Kidney (tissue), 14 donors: ENCODE results near the gene PRG2. TPM values are rescaled to one million over a fixed set of nuclear protein-coding genes. Genes with fewer than 3 reads are reported as not detected.
A peak's percentile ranks its signal among the peaks of the same experiment; 100 is the strongest.

Source experiments
- DNase-seq, 5 donors: peaks; one replicate each; pipeline ENCODE4 v3.0.0-alpha.2; 2013 to 2020
- FAIRE-seq: peaks from 2 replicates; lab custom pipeline; 2012; peaks lifted over from hg19 to GRCh38; lab: Jason Lieb, UNC
- H3K27ac ChIP-seq, 2 donors: one replicate each; pipeline ENCODE4 v1.7.0; 2013; ENCODE audit warnings: low read depth in 2 of 2, low read length in 2 of 2, inconsistent platforms in 1 of 2
- H3K27me3 ChIP-seq: one replicate; pipeline ENCODE4 v1.7.1; 2013; ENCODE audit warnings: low read length, inconsistent platforms; ENCODE audit not compliant: control insufficient read depth, insufficient read depth
- H3K36me3 ChIP-seq, 3 donors: one replicate each; pipeline versions ENCODE4 v1.7.0 to v1.7.1; 2013; ENCODE audit warnings: low read length in 3 of 3, control low read depth in 1 of 3, inconsistent platforms in 1 of 3; ENCODE audit not compliant: insufficient read depth in 3 of 3, control insufficient read depth in 2 of 3
- H3K4me1 ChIP-seq, 3 donors: one replicate each; pipeline versions ENCODE4 v1.7.0 to v1.7.1; 2013; ENCODE audit warnings: low read length in 3 of 3, inconsistent platforms in 1 of 3, low read depth in 1 of 3; ENCODE audit not compliant: control insufficient read depth in 2 of 3, insufficient read depth in 2 of 3
- H3K4me3 ChIP-seq, 3 donors: one replicate each; pipeline versions ENCODE4 v1.7.0 to v1.8.1; 2013; ENCODE audit warnings: low read length in 3 of 3, control low read depth in 1 of 3, inconsistent platforms in 1 of 3
- H3K9ac ChIP-seq, 3 donors: one replicate each; pipeline versions ENCODE4 v1.7.0 to v1.7.1; 2013; ENCODE audit warnings: low read length in 3 of 3, control low read depth in 1 of 3, inconsistent platforms in 1 of 3
- H3K9me3 ChIP-seq, 3 donors: one replicate each; pipeline versions ENCODE4 v1.7.0 to v1.7.1; 2013; ENCODE audit warnings: low read length in 3 of 3, control low read depth in 1 of 3, inconsistent platforms in 1 of 3; ENCODE audit not compliant: control insufficient read depth in 2 of 3, insufficient read depth in 1 of 3
- CTCF ChIP-seq: IDR thresholded peaks from 3 replicates; pipeline ENCODE4 v1.5.1; 2012; ENCODE audit warnings: mild to moderate bottlenecking, moderate library complexity, borderline replicate concordance; ENCODE audit not compliant: insufficient read depth; ENCODE audit errors: extremely low read depth
- intact Hi-C: fragments of 100-400 bp; cut with DNase I; formaldehyde crosslinking; loops from one replicate; pipeline ENCODE4 v1.11.1; 2022
- polyA plus RNA-seq: library from polyadenylated mRNA; stranded (reverse); fragments of 350-450 nt; fragmentation: Illumina TruSeq; extraction: RNeasy Lipid Tissue Mini Kit (QIAGEN cat#74804); gene quantifications from one replicate; pipeline ENCODE4 v1.2.3, GENCODE V29; 2014; ENCODE audit warnings: low read depth, low replicate concordance; ENCODE audit not compliant: insufficient read depth
- total RNA-seq: library from RNA; stranded (reverse); fragmentation: NEBNext Ultra II Directional; extraction: Animal tissue kit (Norgen Biotek cat#: 25700); gene quantifications from one replicate; pipeline ENCODE4 v1.2.1, GENCODE V29; 2021
- donor health status: control.
- donor health status: control.
- donor health status: control.
- donor health status: control.
- donor health status: control.
- donor health status: DM: yes; HTN: yes; CAD: no.
- donor health status: Normal renal cell carcinoma (clear cell type).

The PRG2 gene
- total and polyA plus RNA-seq, 2 donors from 2014 or later: 0.22 TPM; not detected in 1

GRCh38 chr11:57425565-57426438, 35.4 kb upstream of the PRG2 start:
- Histone ChIP-seq H3K4me1 (peaks cover 4 to 22% (median 11%) of the 10 kb centered on the region in 3 donors), H3K27ac (peak overlapping the region; percentile 59 to 78), H3K9me3 (no peaks in the 10 kb centered on the region), H3K36me3 (no peaks in the 10 kb centered on the region), H3K27me3 (no peaks in the 10 kb centered on the region), H3K4me3 (peak overlapping the region in 2 of 3 donors; percentile 2 to 31), H3K9ac (peak overlapping the region in 1 of 3 donors; percentile 35)
- TF ChIP-seq CTCF: no peak
- intact Hi-C loops: no loop called here
- DNase-seq: peak in 2 of 5 donors; percentile 10 to 42
- FAIRE-seq: no peak

- Histone ChIP-seq H3K9me3 (no peaks in the 10 kb centered on the region), H3K27me3 (no peaks in the 10 kb centered on the region), H3K27ac (peak overlapping the region; percentile 40 to 78), H3K36me3 (peaks cover 0 to under 1% (median 0%) of the 10 kb centered on the region in 3 donors), H3K4me1 (peaks cover 4 to 22% (median 11%) of the 10 kb centered on the region in 3 donors), H3K9ac (no peak overlapping the region), H3K4me3 (no peak overlapping the region)
- TF ChIP-seq CTCF: no peak
- no peak for FAIRE-seq
- peak in 3 of 5 donors; percentile 45 to 92 (median 46) for DNase-seq
- intact Hi-C loops: no loop called here
Observed at GRCh38 chr11:57424792-57425564, 34.5 kb upstream of the PRG2 start.

- Histone ChIP-seq H3K27me3 (no peaks in the 10 kb centered on the region), H3K4me1 (peaks cover 4 to 22% (median 11%) of the 10 kb centered on the region in 3 donors), H3K9me3 (no peaks in the 10 kb centered on the region), H3K36me3 (peaks cover 0 to 2% (median 0%) of the 10 kb centered on the region in 3 donors), H3K27ac (peak overlapping the region; percentile 16 to 78), H3K9ac (no peak overlapping the region), H3K4me3 (no peak overlapping the region)
- DNase-seq (no peak), FAIRE-seq (no peak)
- intact Hi-C loops: no loop called here
- no peak for TF ChIP-seq CTCF
Observed at GRCh38 chr11:57424137-57424791, 33.8 kb upstream of the PRG2 start.
